Measurements from ENCODE around the gene DENND5B.
"Not testable (repeated sequence)": the region's sequence is repeated elsewhere in the genome, so short reads cannot be mapped to it uniquely, and the experiment has no call there.

Gene DENND5B

GRCh38 chr12:31506515-31507306 is 84.2 kb downstream of the DENND5B start:
- no peak for DNase-seq (ENCODE audit: low spot score)

GRCh38 chr12:31504625-31505222 is 86.2 kb downstream of the DENND5B start:
- DNase-seq (ENCODE audit: low spot score) = no peak

DNA sequence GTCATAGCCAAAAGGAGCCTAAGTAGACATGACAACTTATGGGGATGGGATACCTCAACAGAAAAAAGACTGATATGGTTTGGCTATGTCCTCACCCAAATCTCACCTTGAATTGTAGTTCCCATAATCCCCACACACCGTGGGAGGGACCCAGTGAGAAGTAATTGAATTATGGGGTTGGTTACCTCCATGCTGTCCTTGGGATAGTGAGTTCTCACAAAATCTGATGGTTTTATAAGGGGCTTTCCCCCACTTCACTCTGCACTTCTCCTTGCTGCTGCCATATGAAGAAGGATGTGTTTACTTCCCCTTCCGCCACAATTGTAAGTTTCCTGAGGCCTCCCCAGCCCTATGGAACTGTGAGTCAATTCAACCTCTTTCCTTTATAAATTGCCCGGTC is 89.9 kb downstream of the DENND5B start:
- not testable (repeated sequence) for DNase-seq (ENCODE audit: low spot score)

- DNase-seq (ENCODE audit: low spot score) = no peak
These were observed 91.4 kb downstream of the DENND5B start for GRCh38 chr12:31499567-31499966.

GRCh38 chr12:31498424-31498823 is 92.5 kb downstream of the DENND5B start:
- DNase-seq (ENCODE audit: low spot score) = no peak

- DNase-seq (ENCODE audit: low spot score) = no peak
These were observed 94.7 kb downstream of the DENND5B start for GRCh38 chr12:31496257-31496656.

- no peak for DNase-seq (ENCODE audit: low spot score)
These were observed 96.5 kb downstream of the DENND5B start for GRCh38 chr12:31494455-31494854.

DNA sequence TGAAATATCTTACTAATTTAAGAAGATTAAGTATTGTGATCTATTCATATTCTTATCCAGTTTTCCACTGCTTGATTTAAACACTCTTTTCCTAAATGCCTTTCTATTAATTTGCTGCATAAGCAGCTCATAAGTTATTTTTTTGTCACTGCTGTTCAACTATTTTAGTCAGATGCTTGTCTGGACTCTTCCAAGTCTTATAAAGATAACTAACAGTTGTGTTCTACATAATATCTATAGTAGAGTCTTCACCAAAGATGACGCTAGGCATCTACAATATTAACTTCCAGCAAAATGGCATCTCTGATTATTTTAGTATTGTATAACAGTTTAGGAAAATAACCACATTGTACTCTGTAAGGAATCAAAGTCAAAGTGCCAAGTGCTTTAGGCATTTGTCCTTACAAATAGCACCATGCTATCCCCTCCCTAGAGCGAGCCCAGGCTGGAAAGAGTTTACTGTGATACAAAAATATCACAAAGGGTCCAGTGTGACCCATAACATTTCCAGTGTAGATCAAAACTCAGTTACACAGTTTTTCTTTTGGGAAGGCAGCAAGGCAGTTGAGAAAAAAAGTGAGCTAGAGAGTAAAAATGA is 98.2 kb downstream of the DENND5B start:
- DNase-seq (ENCODE audit: low spot score) = peak; percentile 1

- DNase-seq (ENCODE audit: low spot score) = peak; percentile 3
These were observed 98.9 kb downstream of the DENND5B start for GRCh38 chr12:31491841-31492598.

- no peak for DNase-seq (ENCODE audit: low spot score)
These were observed 99.6 kb downstream of the DENND5B start for GRCh38 chr12:31491241-31491794.

DNA sequence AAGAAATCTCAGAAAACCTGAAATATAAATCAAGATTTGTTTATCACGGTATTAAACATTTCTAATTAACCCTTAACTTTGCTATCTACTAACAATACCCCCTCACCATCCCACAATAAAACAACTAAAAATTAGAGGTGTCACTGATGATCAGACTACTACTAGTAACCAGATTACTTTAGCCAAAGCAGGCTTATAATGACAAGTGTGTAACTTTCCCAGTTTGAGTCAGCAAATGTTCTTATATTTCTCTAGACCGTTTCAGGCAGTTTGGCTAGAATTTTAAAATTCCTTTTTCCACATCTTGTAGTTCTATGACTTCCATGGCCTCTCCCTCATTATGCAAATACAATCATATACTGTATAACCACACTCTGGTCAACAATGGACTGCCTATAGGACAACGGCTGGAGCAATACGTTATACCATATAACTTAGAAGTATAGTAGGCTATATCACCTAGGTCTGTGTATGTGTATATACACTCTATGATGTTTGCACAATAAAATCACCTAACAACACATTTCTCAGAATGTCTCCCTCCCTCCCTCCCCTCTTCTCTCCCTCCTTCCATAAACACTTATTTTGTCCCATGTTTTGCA is 102.1 kb downstream of the DENND5B start:
- DNase-seq (ENCODE audit: low spot score) = no peak

GRCh38 chr12:31485571-31485970 is 105.4 kb downstream of the DENND5B start:
- no peak for DNase-seq (ENCODE audit: low spot score)

DNA sequence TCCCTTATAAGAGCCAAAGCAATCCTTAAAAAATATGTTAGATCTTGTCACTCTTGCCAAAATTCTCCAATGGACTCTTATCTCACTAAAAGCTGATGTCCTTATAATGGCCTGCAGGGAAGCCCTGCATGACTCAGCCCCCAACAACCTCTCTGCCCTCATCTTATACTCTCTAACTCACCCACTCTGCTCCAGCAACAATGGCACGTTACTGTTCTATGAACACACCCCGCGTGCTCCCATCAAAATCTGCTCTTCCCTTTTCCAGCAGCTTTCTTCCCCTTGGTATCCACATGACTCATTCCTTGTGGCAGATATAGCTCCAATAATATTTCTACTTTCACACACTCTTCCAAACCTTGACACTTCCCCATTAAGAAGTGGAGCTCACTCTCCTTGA is 108.1 kb downstream of the DENND5B start:
- no peak for DNase-seq (ENCODE audit: low spot score)

- DNase-seq (ENCODE audit: low spot score) = no peak
These were observed 109.5 kb downstream of the DENND5B start for GRCh38 chr12:31481415-31481814.

GRCh38 chr12:31479516-31480210 is 111.3 kb downstream of the DENND5B start:
- DNase-seq (ENCODE audit: low spot score) = no peak

DNA sequence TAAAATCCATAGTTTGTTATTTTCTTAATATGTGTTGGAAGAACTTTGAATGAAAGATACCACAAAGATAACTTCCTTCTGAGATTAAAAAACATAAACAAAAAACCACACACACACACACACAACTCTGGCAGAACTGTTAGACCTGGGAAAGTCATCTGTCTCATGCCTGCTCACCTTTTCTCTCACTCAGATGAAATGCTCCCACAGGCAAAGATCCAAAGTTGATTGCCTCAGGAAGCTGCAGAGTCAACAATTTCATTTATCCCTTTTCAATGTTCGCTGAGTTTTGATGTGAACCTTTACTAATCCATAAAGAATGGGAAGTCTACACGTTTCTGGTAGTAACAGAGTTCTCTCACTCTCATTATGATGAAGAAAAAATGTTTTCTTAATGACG is 112.0 kb downstream of the DENND5B start:
- DNase-seq (ENCODE audit: low spot score) = no peak

DNA sequence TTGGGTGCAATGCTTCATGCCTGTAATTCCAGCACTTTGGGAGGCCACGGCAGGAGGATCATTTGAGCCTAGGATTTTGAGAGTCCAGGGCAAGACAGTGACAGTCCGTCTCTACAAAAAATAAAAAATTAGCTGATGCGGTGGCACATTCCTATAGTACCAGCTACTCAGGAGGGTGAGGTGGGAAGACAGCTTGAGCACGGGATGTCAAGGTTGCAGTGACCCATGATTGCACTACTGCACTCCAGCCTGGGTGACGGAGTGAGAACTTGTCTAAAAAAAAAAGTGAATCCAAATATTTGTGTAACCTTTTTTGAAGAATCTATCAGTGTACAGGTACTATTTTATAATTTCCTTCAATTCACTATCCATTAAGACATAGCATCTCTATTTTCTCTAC is 112.5 kb downstream of the DENND5B start:
- DNase-seq (ENCODE audit: low spot score) = no peak

GRCh38 chr12:31477687-31478086 is 113.2 kb downstream of the DENND5B start:
- DNase-seq (ENCODE audit: low spot score) = no peak

DNA sequence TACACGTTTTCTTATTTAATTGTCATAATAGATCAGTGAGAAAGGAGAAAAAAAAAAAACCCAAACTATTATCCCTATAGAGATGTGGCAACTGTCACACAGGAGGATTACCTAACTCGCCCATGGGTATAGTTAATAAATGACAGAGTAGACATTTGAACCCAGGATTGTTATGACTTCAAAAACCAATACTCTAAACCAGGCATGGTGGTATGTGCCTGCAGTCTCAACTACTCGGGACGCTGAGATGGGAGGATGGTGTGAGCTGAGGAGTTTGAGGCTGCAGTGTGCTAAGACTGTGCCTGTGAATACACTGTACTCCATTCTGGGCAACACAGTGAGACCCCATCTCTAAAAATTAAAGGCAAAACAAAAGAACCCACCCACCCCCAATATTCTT is 114.5 kb downstream of the DENND5B start:
- DNase-seq (ENCODE audit: low spot score) = no peak

GRCh38 chr12:31475610-31476009 is 115.3 kb downstream of the DENND5B start:
- not testable (repeated sequence) for DNase-seq (ENCODE audit: low spot score)

DNA sequence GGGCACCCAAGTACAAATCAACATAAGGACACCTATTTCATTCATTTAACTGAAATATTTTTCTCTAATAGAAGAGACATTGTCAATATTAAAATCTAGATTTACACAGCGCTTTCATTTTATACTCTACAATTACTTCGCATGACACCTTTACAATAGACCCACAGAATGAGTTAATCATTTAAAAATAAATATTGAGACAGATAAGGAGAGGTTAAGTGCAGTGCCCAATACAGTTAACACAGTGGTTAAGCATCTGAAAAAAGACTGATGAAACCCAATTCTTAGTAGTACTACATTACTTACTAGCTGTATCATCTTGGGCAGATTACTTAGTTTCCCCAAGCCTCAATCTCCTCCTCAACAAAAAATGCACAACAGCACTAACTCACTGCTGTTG is 116.2 kb downstream of the DENND5B start:
- no peak for DNase-seq (ENCODE audit: low spot score)
